ENCODE data around the gene GLIPR2.

DNA sequence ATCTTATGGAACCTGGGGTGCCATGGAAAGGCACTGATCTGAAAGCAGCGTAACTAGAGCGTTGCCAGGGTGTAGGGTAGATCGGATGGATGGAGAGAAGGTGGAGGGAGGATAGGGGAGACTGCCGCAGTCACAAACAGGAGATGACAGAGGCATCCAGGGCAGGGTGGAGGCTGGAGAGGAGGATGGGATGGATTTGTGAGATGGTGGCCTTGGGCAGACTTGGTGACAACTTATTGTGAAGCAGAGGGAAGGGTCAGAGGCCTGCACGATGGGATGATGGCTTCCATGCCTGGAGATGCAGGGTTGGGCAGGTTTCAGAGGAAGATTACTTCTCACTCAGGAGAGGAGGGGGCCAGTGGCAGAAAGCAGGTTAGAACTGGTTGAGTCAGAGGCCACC is 2.4 kb downstream of the GLIPR2 start:
- no peak for TF ChIP-seq EZH2 (IDR thresholded peaks at IDR 0.05; ENCODE audit: low read length)
- TF ChIP-seq, protein P1, sequence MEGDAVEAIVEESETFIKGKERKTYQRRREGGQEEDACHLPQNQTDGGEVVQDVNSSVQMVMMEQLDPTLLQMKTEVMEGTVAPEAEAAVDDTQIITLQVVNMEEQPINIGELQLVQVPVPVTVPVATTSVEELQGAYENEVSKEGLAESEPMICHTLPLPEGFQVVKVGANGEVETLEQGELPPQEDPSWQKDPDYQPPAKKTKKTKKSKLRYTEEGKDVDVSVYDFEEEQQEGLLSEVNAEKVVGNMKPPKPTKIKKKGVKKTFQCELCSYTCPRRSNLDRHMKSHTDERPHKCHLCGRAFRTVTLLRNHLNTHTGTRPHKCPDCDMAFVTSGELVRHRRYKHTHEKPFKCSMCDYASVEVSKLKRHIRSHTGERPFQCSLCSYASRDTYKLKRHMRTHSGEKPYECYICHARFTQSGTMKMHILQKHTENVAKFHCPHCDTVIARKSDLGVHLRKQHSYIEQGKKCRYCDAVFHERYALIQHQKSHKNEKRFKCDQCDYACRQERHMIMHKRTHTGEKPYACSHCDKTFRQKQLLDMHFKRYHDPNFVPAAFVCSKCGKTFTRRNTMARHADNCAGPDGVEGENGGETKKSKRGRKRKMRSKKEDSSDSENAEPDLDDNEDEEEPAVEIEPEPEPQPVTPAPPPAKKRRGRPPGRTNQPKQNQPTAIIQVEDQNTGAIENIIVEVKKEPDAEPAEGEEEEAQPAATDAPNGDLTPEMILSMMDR (optimal IDR thresholded peaks at IDR 0.05 in 1 of 3, IDR thresholded peaks at IDR 0.05 in 1 of 3, conservative IDR thresholded peaks at IDR 0.05 in 1 of 3; ENCODE audit: extremely low read depth in 1 of 3, insufficient read depth in 2 of 3, low read length in 3 of 3) = no peak

Measured in keratinocyte (primary cell).